ENCODE measurements around the gene C9. TPM values are rescaled to one million over a fixed set of nuclear protein-coding genes. Genes with fewer than 3 reads are reported as not detected.
"Not testable (repeated sequence)": the region's sequence is repeated elsewhere in the genome, so short reads cannot be mapped to it uniquely, and the experiment has no call there.

Gene C9
- total RNA-seq, 1 donor from 2014 or later: not detected

- no peak for TF ChIP-seq CTCF (IDR thresholded peaks at IDR 0.05; ENCODE audit: unreplicated experiment)
- H3K4me3 Mint-ChIP-seq (ENCODE audit: low read depth): no peak overlapping the region
- no peaks in the 10 kb centered on the region for H3K9me3 Mint-ChIP-seq (ENCODE audit: low read depth)
- H3K27me3 Mint-ChIP-seq: no peaks in the 10 kb centered on the region
- no peak for DNase-seq (ENCODE audit: low spot score, unreplicated experiment)
- H3K27ac Mint-ChIP-seq: no peak overlapping the region
- H3K4me1 Mint-ChIP-seq (ENCODE audit: low read depth): peaks cover 4% of the 10 kb centered on the region
- peaks cover 2% of the 10 kb centered on the region for H3K36me3 Mint-ChIP-seq (ENCODE audit: insufficient read depth)
These were observed 44.7 kb upstream of the C9 start for GRCh38 chr5:39409033-39409432.

- H3K27ac Mint-ChIP-seq: peak overlapping the region; percentile 6
- H3K27me3 Mint-ChIP-seq: no peaks in the 10 kb centered on the region
- TF ChIP-seq CTCF (IDR thresholded peaks at IDR 0.05; ENCODE audit: unreplicated experiment): no peak
- no peak overlapping the region for H3K4me3 Mint-ChIP-seq (ENCODE audit: low read depth)
- peaks cover 11% of the 10 kb centered on the region for H3K4me1 Mint-ChIP-seq (ENCODE audit: low read depth)
- no peak for DNase-seq (ENCODE audit: low spot score, unreplicated experiment)
- H3K36me3 Mint-ChIP-seq (ENCODE audit: insufficient read depth): peaks cover 4% of the 10 kb centered on the region
- no peaks in the 10 kb centered on the region for H3K9me3 Mint-ChIP-seq (ENCODE audit: low read depth)
These were observed 41.0 kb upstream of the C9 start for GRCh38 chr5:39405083-39405843.

- DNase-seq (ENCODE audit: low spot score, unreplicated experiment); H3K36me3 Mint-ChIP-seq (ENCODE audit: insufficient read depth); H3K27me3 Mint-ChIP-seq; H3K4me3 Mint-ChIP-seq (ENCODE audit: low read depth); H3K9me3 Mint-ChIP-seq (ENCODE audit: low read depth); H3K27ac Mint-ChIP-seq: not testable (repeated sequence)
- H3K4me1 Mint-ChIP-seq (ENCODE audit: low read depth): peaks cover 14% of the 10 kb centered on the region
These were observed 39.5 kb upstream of the C9 start for GRCh38 chr5:39403761-39404160.

- DNase-seq (ENCODE audit: low spot score, unreplicated experiment); H3K36me3 Mint-ChIP-seq (ENCODE audit: insufficient read depth); H3K27ac Mint-ChIP-seq; H3K9me3 Mint-ChIP-seq (ENCODE audit: low read depth); H3K27me3 Mint-ChIP-seq; H3K4me3 Mint-ChIP-seq (ENCODE audit: low read depth): not testable (repeated sequence)
- peaks cover 14% of the 10 kb centered on the region for H3K4me1 Mint-ChIP-seq (ENCODE audit: low read depth)
These were observed 37.8 kb upstream of the C9 start for GRCh38 chr5:39402140-39402539.

GRCh38 chr5:39400713-39401578 lies 36.7 kb upstream of the C9 start:
- peak overlapping the region; percentile 20 for H3K4me3 Mint-ChIP-seq (ENCODE audit: low read depth)

More at GRCh38 chr5:39400713-39401578, 36.7 kb upstream of the C9 start:
- no peak for DNase-seq (ENCODE audit: low spot score, unreplicated experiment)
- peak overlapping the region; percentile 56 for H3K27ac Mint-ChIP-seq
- peaks cover 2% of the 10 kb centered on the region for H3K36me3 Mint-ChIP-seq (ENCODE audit: insufficient read depth)
- H3K9me3 Mint-ChIP-seq (ENCODE audit: low read depth): no peaks in the 10 kb centered on the region
- H3K4me1 Mint-ChIP-seq (ENCODE audit: low read depth): peaks cover 25% of the 10 kb centered on the region
- no peak for TF ChIP-seq CTCF (IDR thresholded peaks at IDR 0.05; ENCODE audit: unreplicated experiment)
- H3K27me3 Mint-ChIP-seq: no peaks in the 10 kb centered on the region

All from progenitor cell of endocrine pancreas (in vitro differentiated cells).